Measurements from ENCODE around the gene PYROXD2. TPM values are rescaled to one million over a fixed set of nuclear protein-coding genes. Genes with fewer than 3 reads are reported as not detected.

The PYROXD2 gene
- total RNA-seq, 4 donors from 2014 or later, result 4.2 to 18.5 (median 7.4) TPM

GRCh38 chr10:98390406-98390805 lies 24.6 kb downstream of the PYROXD2 start:
- peaks cover 0 to 64% of the 10 kb centered on the region in 2 donors for H3K36me3 ChIP-seq
- H3K4me3 ChIP-seq, result no peak overlapping the region
- 90% methylated on average over 2 of the region's 4 CpGs; no CpG with 5 or more reads in 1 of the 2 donors for WGBS, 2 donors (ENCODE audit: low coverage in 1 of 2)
- no peaks in the 10 kb centered on the region for H3K9me3 ChIP-seq
- H3K27ac ChIP-seq, result no peak overlapping the region
- no peak for ATAC-seq
- no peaks in the 10 kb centered on the region for H3K27me3 ChIP-seq
- TF ChIP-seq POLR2AphosphoS5 (IDR thresholded peaks at IDR 0.05) (no peak), EP300 (IDR thresholded peaks at IDR 0.05) (no peak), POLR2A (IDR thresholded peaks at IDR 0.05) (no peak), CTCF (IDR thresholded peaks at IDR 0.05) (no peak)
- peaks cover 0 to 19% (median 0%) of the 10 kb centered on the region in 3 donors for H3K4me1 ChIP-seq

GRCh38 chr10:98389398-98389797 lies 25.6 kb downstream of the PYROXD2 start:
- Histone ChIP-seq H3K4me3 (no peak overlapping the region), H3K9me3 (no peaks in the 10 kb centered on the region), H3K4me1 (peaks cover 0 to 19% (median 0%) of the 10 kb centered on the region in 3 donors), H3K27me3 (no peaks in the 10 kb centered on the region), H3K27ac (no peak overlapping the region), H3K36me3 (peaks cover 0 to 64% of the 10 kb centered on the region in 2 donors)
- TF ChIP-seq EP300 (IDR thresholded peaks at IDR 0.05) (no peak), POLR2AphosphoS5 (IDR thresholded peaks at IDR 0.05) (no peak), POLR2A (IDR thresholded peaks at IDR 0.05) (no peak), CTCF (IDR thresholded peaks at IDR 0.05) (no peak)
- ATAC-seq, result no peak
- WGBS, 2 donors (ENCODE audit: low coverage in 1 of 2), result 75 to 82% methylated on average over 5 to 6 of the region's 6 CpGs

- no CpG with 5 or more reads among the region's 13 CpGs for WGBS, 2 donors (ENCODE audit: low coverage in 1 of 2)
- ATAC-seq, result no peak
Measured at GRCh38 chr10:98388101-98388655, 26.8 kb downstream of the PYROXD2 start.

GRCh38 chr10:98384531-98385133 lies 30.4 kb downstream of the PYROXD2 start:
- H3K36me3 ChIP-seq, result peaks cover 0 to 71% of the 10 kb centered on the region in 2 donors
- no peaks in the 10 kb centered on the region for H3K4me1 ChIP-seq
- no peak overlapping the region for H3K4me3 ChIP-seq
- 77% methylated on average over 3 of the region's 9 CpGs; no CpG with 5 or more reads in 1 of the 2 donors for WGBS, 2 donors (ENCODE audit: low coverage in 1 of 2)
- TF ChIP-seq POLR2AphosphoS5 (IDR thresholded peaks at IDR 0.05), result no peak
- no peak for TF ChIP-seq CTCF (IDR thresholded peaks at IDR 0.05)
- TF ChIP-seq EP300 (IDR thresholded peaks at IDR 0.05), result no peak
- no peak for TF ChIP-seq POLR2A (IDR thresholded peaks at IDR 0.05)
- no peaks in the 10 kb centered on the region for H3K27me3 ChIP-seq
- no peaks in the 10 kb centered on the region for H3K9me3 ChIP-seq
- no peak overlapping the region for H3K27ac ChIP-seq
- no peak for ATAC-seq

More at GRCh38 chr10:98388101-98388655, 26.8 kb downstream of the PYROXD2 start:
- H3K4me1 ChIP-seq, result peaks cover 0 to 19% (median 0%) of the 10 kb centered on the region in 3 donors
- H3K9me3 ChIP-seq, result no peaks in the 10 kb centered on the region
- H3K4me3 ChIP-seq, result no peak overlapping the region
- H3K27me3 ChIP-seq, result no peaks in the 10 kb centered on the region
- H3K27ac ChIP-seq, result no peak overlapping the region
- TF ChIP-seq POLR2AphosphoS5 (IDR thresholded peaks at IDR 0.05) (no peak), POLR2A (IDR thresholded peaks at IDR 0.05) (no peak), EP300 (IDR thresholded peaks at IDR 0.05) (no peak), CTCF (IDR thresholded peaks at IDR 0.05) (no peak)
- H3K36me3 ChIP-seq, result peaks cover 0 to 65% of the 10 kb centered on the region in 2 donors

- Histone ChIP-seq H3K27me3 (no peaks in the 10 kb centered on the region), H3K27ac (no peak overlapping the region), H3K4me1 (no peaks in the 10 kb centered on the region), H3K4me3 (no peak overlapping the region), H3K9me3 (no peaks in the 10 kb centered on the region), H3K36me3 (peaks cover 0 to 71% of the 10 kb centered on the region in 2 donors)
- no peak for ATAC-seq
- WGBS, 2 donors (ENCODE audit: low coverage in 1 of 2), result 84% methylated on average over 5 of the region's 6 CpGs; no CpG with 5 or more reads in 1 of the 2 donors
- TF ChIP-seq CTCF (IDR thresholded peaks at IDR 0.05), result no peak
- TF ChIP-seq EP300 (IDR thresholded peaks at IDR 0.05), result no peak
- TF ChIP-seq POLR2AphosphoS5 (IDR thresholded peaks at IDR 0.05), result no peak
- TF ChIP-seq POLR2A (IDR thresholded peaks at IDR 0.05), result no peak
Measured at GRCh38 chr10:98383869-98384268, 31.1 kb downstream of the PYROXD2 start.
